ENCODE results near the gene IL17RC.
"Not testable (repeated sequence)": the region's sequence is repeated elsewhere in the genome, so short reads cannot be mapped to it uniquely, and the experiment has no call there.

IL17RC gene

GRCh38 chr3:9886328-9886727, 30.6 kb upstream of the IL17RC start:
- TF ChIP-seq CTCF (IDR thresholded peaks at IDR 0.05; ENCODE audit: borderline replicate concordance, insufficient read depth, low read depth, low read length) = no peak
- H3K4me3 ChIP-seq (ENCODE audit: low read depth, low read length) = no peak overlapping the region

- TF ChIP-seq CTCF (IDR thresholded peaks at IDR 0.05; ENCODE audit: borderline replicate concordance, insufficient read depth, low read depth, low read length) = no peak
Observed at GRCh38 chr3:9887480-9887879, 29.4 kb upstream of the IL17RC start.

GRCh38 chr3:9888540-9888939, 28.4 kb upstream of the IL17RC start:
- no peak for TF ChIP-seq CTCF (IDR thresholded peaks at IDR 0.05; ENCODE audit: borderline replicate concordance, insufficient read depth, low read depth, low read length)
- no peak overlapping the region for H3K4me3 ChIP-seq (ENCODE audit: low read depth, low read length)

More at GRCh38 chr3:9887480-9887879, 29.4 kb upstream of the IL17RC start:
- H3K4me3 ChIP-seq (ENCODE audit: low read depth, low read length) = no peak overlapping the region

GRCh38 chr3:9889405-9889804, 27.5 kb upstream of the IL17RC start:
- no peak overlapping the region for H3K4me3 ChIP-seq (ENCODE audit: low read depth, low read length)
- TF ChIP-seq CTCF (IDR thresholded peaks at IDR 0.05; ENCODE audit: borderline replicate concordance, insufficient read depth, low read depth, low read length) = no peak

GRCh38 chr3:9890249-9891071, 26.4 kb upstream of the IL17RC start, which contains the start of gene JAGN1:
Gene JAGN1, plus strand, starts transcription at chr3:9890610. Its CDS starts 113 bp downstream, at chr3:9890723.
- peak within 1 kb of the TSS; percentile 98 for H3K4me3 ChIP-seq (ENCODE audit: low read depth, low read length)
- no peak for TF ChIP-seq CTCF (IDR thresholded peaks at IDR 0.05; ENCODE audit: borderline replicate concordance, insufficient read depth, low read depth, low read length)

- peak overlapping the region; percentile 98 for H3K4me3 ChIP-seq (ENCODE audit: low read depth, low read length)
- no peak for TF ChIP-seq CTCF (IDR thresholded peaks at IDR 0.05; ENCODE audit: borderline replicate concordance, insufficient read depth, low read depth, low read length)
Observed at GRCh38 chr3:9891072-9891622, 25.8 kb upstream of the IL17RC start.

- H3K4me3 ChIP-seq (ENCODE audit: low read depth, low read length) = no peak overlapping the region
- no peak for TF ChIP-seq CTCF (IDR thresholded peaks at IDR 0.05; ENCODE audit: borderline replicate concordance, insufficient read depth, low read depth, low read length)
Observed at GRCh38 chr3:9893739-9894138, 23.2 kb upstream of the IL17RC start.

GRCh38 chr3:9895715-9896114, 21.2 kb upstream of the IL17RC start:
- not testable (repeated sequence) for H3K4me3 ChIP-seq (ENCODE audit: low read depth, low read length)

GRCh38 chr3:9896755-9897407, 20.0 kb upstream of the IL17RC start:
- not testable (repeated sequence) for H3K4me3 ChIP-seq (ENCODE audit: low read depth, low read length)

All from GM12875 (cell line).